Osteoblast (primary cell): ENCODE measurements around the gene TMEM184A. TPM values are rescaled to one million over a fixed set of nuclear protein-coding genes. Genes with fewer than 3 reads are reported as not detected.

Source experiments
- DNase-seq: peaks from one replicate; pipeline ENCODE4 v3.0.0; 2011; ENCODE audit warnings: low spot score, mixed read lengths; ENCODE audit not compliant: insufficient read length; ENCODE audit errors: missing footprints
- H2AFZ ChIP-seq: 2 replicates; pipeline ENCODE4 v1.6.0; 2011; ENCODE audit warnings: mild to moderate bottlenecking, low read length
- H3K27ac ChIP-seq: 2 replicates; pipeline ENCODE4 v1.5.1; 2011; ENCODE audit warnings: mild to moderate bottlenecking, low read depth, low read length, moderate library complexity
- H3K27me3 ChIP-seq: 2 replicates; pipeline ENCODE4 v1.6.0; 2012; ENCODE audit warnings: mild to moderate bottlenecking, control low read depth, inconsistent platforms, low read length, moderate library complexity; ENCODE audit not compliant: insufficient read depth
- H3K36me3 ChIP-seq: 2 replicates; pipeline ENCODE4 v1.5.1; 2011; ENCODE audit warnings: mild to moderate bottlenecking, low read length, control low read depth, moderate library complexity; ENCODE audit not compliant: insufficient read depth
- H3K4me1 ChIP-seq: 2 replicates; pipeline ENCODE4 v1.5.1; 2011; ENCODE audit warnings: mild to moderate bottlenecking, low read length, control low read depth, moderate library complexity; ENCODE audit not compliant: insufficient read depth
- H3K4me2 ChIP-seq: 2 replicates; pipeline ENCODE4 v1.6.0; 2011; ENCODE audit warnings: mild to moderate bottlenecking, low read length; ENCODE audit not compliant: insufficient read depth
- H3K4me3 ChIP-seq: fragments of 200-600 bp; sonication (generic); 3 replicates; pipeline ENCODE4 v1.5.1; 2012; ENCODE audit warnings: mild to moderate bottlenecking, low read length, inconsistent platforms; ENCODE audit not compliant: insufficient read depth
- H3K79me2 ChIP-seq: 2 replicates; pipeline ENCODE4 v1.6.0; 2012; ENCODE audit warnings: mild to moderate bottlenecking, low read length, control low read depth, inconsistent platforms; ENCODE audit not compliant: insufficient read depth
- H3K9me3 ChIP-seq: 2 replicates; pipeline ENCODE4 v1.5.1; 2011; ENCODE audit warnings: low read depth, low read length, control low read depth
- H4K20me1 ChIP-seq: 2 replicates; pipeline ENCODE4 v1.6.0; 2012; ENCODE audit warnings: mild to moderate bottlenecking, low read length, control low read depth; ENCODE audit not compliant: insufficient read depth
- total RNA-seq: library from RNA; depleted of rRNA; stranded (reverse); fragments of >200 nt; gene quantifications from 2 replicates; pipeline ENCODE4 v1.2.3, GENCODE V29; 2012
- TF ChIP-seq, protein P1 (sequence below): IDR thresholded peaks from 2 replicates; pipeline ENCODE4 v1.5.1; 2011; ENCODE audit warnings: mild to moderate bottlenecking, low read depth, low read length, moderate library complexity; ENCODE audit errors: extremely low read depth

TMEM184A gene
- total RNA-seq, 1 donor = under 0.01 TPM

DNA sequence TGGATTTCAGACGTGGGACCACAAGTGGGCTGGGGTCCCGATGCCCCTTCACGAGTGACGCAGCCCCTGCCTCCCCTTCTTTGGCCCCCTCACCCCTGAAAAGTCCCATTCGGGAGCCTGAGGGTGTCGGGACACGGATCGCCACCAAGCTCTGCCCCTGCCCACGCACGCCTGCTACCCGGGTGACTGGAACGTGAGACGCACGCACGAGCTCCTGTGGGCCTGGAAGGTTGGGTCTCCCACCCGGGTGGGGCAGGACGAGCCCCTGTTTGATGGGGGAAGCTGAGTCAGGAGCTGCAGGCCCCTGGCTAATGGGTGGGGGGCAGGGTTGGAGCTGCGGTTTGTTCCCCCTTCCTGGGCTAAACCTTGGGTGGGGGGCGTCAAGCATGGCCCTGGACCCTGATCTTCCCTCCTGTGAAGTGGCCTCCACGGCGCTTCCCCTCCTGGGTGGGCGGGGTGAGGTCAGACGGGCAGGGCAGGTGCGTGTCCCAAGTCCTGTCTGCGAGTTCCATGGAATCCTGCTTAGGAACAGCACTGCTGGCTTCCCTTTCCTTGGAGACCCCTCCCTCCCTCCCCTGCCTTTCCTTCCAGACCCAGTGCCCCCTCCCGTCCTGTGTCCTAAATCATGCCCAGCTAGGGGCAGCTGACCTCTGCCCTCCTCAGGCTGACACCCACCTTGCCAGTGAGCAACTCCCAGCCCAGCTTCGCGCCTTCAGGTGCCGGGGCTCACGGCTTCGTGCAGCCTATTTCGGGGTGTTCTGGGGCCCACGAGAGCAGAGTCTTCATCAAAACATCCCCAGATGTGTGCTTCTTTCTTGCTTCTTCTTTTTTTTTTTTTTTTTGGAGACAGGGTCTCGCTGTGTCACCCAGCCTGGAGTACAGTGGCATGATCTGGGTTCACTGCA lies 5.3 kb upstream of the TMEM184A start:
- DNase-seq = peak; percentile 58
- H3K27ac ChIP-seq = no peak overlapping the region
- H3K9me3 ChIP-seq = no peaks in the 10 kb centered on the region
- H3K4me2 ChIP-seq = no peak overlapping the region
- no peaks in the 10 kb centered on the region for H3K79me2 ChIP-seq
- no peak overlapping the region for H3K4me3 ChIP-seq
- peaks cover 3% of the 10 kb centered on the region for H3K36me3 ChIP-seq
- H3K27me3 ChIP-seq = no peaks in the 10 kb centered on the region
- H4K20me1 ChIP-seq = no peaks in the 10 kb centered on the region
- no peak overlapping the region for H2AFZ ChIP-seq
- H3K4me1 ChIP-seq = no peaks in the 10 kb centered on the region
- TF ChIP-seq, protein P1, sequence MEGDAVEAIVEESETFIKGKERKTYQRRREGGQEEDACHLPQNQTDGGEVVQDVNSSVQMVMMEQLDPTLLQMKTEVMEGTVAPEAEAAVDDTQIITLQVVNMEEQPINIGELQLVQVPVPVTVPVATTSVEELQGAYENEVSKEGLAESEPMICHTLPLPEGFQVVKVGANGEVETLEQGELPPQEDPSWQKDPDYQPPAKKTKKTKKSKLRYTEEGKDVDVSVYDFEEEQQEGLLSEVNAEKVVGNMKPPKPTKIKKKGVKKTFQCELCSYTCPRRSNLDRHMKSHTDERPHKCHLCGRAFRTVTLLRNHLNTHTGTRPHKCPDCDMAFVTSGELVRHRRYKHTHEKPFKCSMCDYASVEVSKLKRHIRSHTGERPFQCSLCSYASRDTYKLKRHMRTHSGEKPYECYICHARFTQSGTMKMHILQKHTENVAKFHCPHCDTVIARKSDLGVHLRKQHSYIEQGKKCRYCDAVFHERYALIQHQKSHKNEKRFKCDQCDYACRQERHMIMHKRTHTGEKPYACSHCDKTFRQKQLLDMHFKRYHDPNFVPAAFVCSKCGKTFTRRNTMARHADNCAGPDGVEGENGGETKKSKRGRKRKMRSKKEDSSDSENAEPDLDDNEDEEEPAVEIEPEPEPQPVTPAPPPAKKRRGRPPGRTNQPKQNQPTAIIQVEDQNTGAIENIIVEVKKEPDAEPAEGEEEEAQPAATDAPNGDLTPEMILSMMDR = no peak

DNA sequence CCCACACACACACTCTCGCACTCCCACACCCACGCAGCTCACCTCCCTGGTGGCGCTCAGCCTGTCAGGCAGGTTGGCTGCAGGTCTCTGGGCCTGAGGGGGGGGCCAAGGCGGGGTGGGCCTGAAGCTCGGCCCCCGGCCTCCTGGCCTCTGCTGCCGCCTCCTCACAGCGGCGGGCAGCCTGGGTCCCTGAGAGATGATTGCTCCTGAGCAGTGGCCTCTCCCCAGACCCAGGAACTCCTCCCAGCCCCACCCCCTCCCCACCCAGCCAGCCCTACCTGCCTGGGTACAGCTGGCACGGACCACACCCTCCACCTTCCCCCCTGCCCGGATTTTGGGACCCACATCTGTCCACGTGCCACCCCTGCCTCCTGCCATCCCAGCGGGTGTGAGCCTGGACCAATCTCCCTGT lies 4.6 kb upstream of the TMEM184A start:
- H3K27me3 ChIP-seq = no peaks in the 10 kb centered on the region
- no peak overlapping the region for H2AFZ ChIP-seq

DNA sequence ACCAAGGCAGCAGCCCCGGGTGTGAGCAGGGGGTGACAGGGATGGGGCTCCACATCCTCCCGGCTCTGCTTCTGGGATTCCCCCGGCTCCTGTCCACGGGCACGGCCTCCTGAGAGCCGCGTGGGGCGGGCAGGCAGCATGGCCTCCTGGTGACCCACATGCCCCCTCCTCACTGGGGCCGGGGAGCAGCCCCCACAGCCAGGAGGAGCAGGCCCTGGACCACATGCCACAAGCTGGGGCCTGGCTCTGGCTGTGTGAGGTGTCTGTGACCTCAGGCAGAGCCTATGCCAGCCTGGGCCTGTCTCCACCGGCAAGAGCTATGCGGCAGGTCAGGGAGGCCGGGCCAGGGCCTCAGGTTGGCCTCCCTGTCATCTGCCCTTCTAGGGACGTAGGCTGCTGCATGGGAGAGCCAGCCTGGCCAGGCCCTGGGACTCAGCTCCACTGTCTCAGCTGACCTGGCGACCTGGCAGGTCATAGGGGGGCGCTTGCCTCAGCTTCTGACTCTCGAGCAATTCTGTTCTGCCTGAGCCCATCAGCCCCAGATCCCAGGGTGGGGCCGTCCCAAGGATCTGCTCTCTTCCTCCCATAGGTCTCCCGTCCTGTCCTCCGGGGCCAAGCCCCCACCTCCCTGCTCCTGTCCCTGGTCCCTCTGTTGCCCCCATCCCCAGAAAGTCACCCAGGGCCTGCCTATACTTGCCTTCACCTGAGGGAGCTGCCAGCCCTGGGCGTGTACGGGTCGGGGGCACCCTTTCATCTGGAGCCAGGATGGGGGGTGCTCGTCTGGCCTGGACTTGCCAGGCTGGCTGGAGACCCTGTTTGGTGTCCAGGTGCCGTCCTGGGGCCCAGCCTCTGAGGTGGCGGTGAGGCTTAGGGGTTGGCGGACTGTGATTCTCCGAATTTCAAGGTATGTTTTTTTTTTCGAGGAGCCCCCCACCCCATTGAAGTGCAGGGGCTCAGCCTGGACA lies 3.9 kb upstream of the TMEM184A start:
- Histone ChIP-seq H3K4me1 (peaks cover 12% of the 10 kb centered on the region), H4K20me1 (no peaks in the 10 kb centered on the region), H3K36me3 (no peaks in the 10 kb centered on the region), H3K4me3 (no peak overlapping the region), H3K79me2 (no peaks in the 10 kb centered on the region), H3K4me2 (no peak overlapping the region), H3K27me3 (no peaks in the 10 kb centered on the region), H3K9me3 (no peaks in the 10 kb centered on the region), H3K27ac (no peak overlapping the region), H2AFZ (no peak overlapping the region)
- peak; percentile 60 for DNase-seq
- TF ChIP-seq, protein P1 = no peak

More for the DNA sequence above, 4.6 kb upstream of the TMEM184A start:
- Histone ChIP-seq H4K20me1 (no peaks in the 10 kb centered on the region), H3K4me3 (no peak overlapping the region), H3K4me2 (no peak overlapping the region), H3K36me3 (no peaks in the 10 kb centered on the region), H3K9me3 (no peaks in the 10 kb centered on the region), H3K4me1 (peaks cover 5% of the 10 kb centered on the region), H3K79me2 (no peaks in the 10 kb centered on the region), H3K27ac (no peak overlapping the region)
- peak; percentile 64 for DNase-seq
- TF ChIP-seq, protein P1 = no peak
